Gastrocnemius medialis (tissue), 4 donors: ENCODE measurements around the gene ZMYND8. TPM values are rescaled to one million over a fixed set of nuclear protein-coding genes. Genes with fewer than 3 reads are reported as not detected.
"Not testable (repeated sequence)": the region's sequence is repeated elsewhere in the genome, so short reads cannot be mapped to it uniquely, and the experiment has no call there.

Experiments used
- ATAC-seq, 2 donors: fragments of 150-250 bp; one replicate each; pipeline ENCODE4 v1.9.1; 2016
- DNase-seq, 2 donors: peaks; one replicate each; pipeline ENCODE4 v3.0.0-alpha.2; 2019
- H3K27ac ChIP-seq, 4 donors: fragments of 200-600 bp; sonication (generic); 1 replicate in 1 of 4; 2 replicates in 3 of 4; pipeline ENCODE4 v1.5.1; 2016 to 2018; ENCODE audit warnings: mild to moderate bottlenecking in 2 of 4, moderate library complexity in 1 of 4
- H3K27me3 ChIP-seq, 3 donors: fragments of 200-600 bp; sonication (generic) in 2 of 3; 1 replicate in 1 of 3; 2 replicates in 2 of 3; pipeline versions ENCODE4 v1.5.1 to v1.6.0; 2016 to 2019; ENCODE audit warnings: mild to moderate bottlenecking in 1 of 3, moderate library complexity in 1 of 3
- H3K36me3 ChIP-seq, 2 donors: fragments of 200-600 bp; sonication (generic) in 1 of 2; one replicate each; pipeline ENCODE4 v1.5.1; 2017 to 2018
- H3K4me1 ChIP-seq, 2 donors: fragments of 200-600 bp; sonication (generic) in 1 of 2; one replicate each; pipeline ENCODE4 v1.5.1; 2016 to 2017; ENCODE audit warnings: mild to moderate bottlenecking in 2 of 2
- H3K4me3 ChIP-seq, 4 donors: fragments of 200-600 bp; sonication (generic) in 3 of 4; 1 replicate in 1 of 4; 2 replicates in 3 of 4; pipeline ENCODE4 v1.5.1; 2016 to 2019; ENCODE audit warnings: mild to moderate bottlenecking in 2 of 4
- H3K9me3 ChIP-seq, 3 donors: fragments of 200-600 bp; sonication (generic) in 2 of 3; 1 replicate in 1 of 3; 2 replicates in 2 of 3; pipeline ENCODE4 v1.5.1; 2016 to 2019
- CTCF ChIP-seq, 5 experiments: fragments of 450-650 bp in 3 of 5; fragments of 200-600 bp in 2 of 5; sonication (generic) in 2 of 5; IDR thresholded peaks in 4 of 5; conservative IDR thresholded peaks in 1 of 5; 1 replicate in 4 of 5; 2 replicates in 1 of 5; pipeline ENCODE4 v1.5.1; 2016 to 2019; ENCODE audit warnings: antibody characterized with exemption in 5 of 5, mild to moderate bottlenecking in 3 of 5, moderate library complexity in 3 of 5
- POLR2A ChIP-seq, 2 donors: fragments of 450-650 bp; IDR thresholded peaks; one replicate each; pipeline ENCODE4 v1.6.1; 2017; ENCODE audit warnings: antibody characterized with exemption in 2 of 2, mild to moderate bottlenecking in 2 of 2, moderate library complexity in 2 of 2
- in situ Hi-C, 4 donors: fragments of 200-750 bp; cut with MboI; loops; one replicate each; pipeline versions ENCODE4 v1.15.0 to v1.8.0; 2017; ENCODE audit warnings: low sequenced_read_pairs in 4 of 4
- intact Hi-C: fragments of 100-400 bp; cut with DNase I; formaldehyde crosslinking; loops from one replicate; pipeline ENCODE4 v1.15.1; 2023; ENCODE audit warnings: low total_unique reads
- total RNA-seq, 4 donors: library from RNA; depleted of rRNA; stranded (reverse); fragments of >200 nt; gene quantifications; one replicate each; pipeline versions ENCODE4 v1.1.0 to v1.2.3, GENCODE V29; 2016

ZMYND8 gene
- total RNA-seq, 4 donors from 2014 or later: 15.1 to 32.2 (median 19.7) TPM

GRCh38 chr20:47380481-47380880 lies 24.0 kb upstream of the ZMYND8 start:
- Histone ChIP-seq H3K4me1 (peaks cover 2 to 10% of the 10 kb centered on the region in 2 donors), H3K9me3 (no peaks in the 10 kb centered on the region), H3K27ac (no peak overlapping the region), H3K4me3 (no peak overlapping the region), H3K27me3 (no peaks in the 10 kb centered on the region), H3K36me3 (no peaks in the 10 kb centered on the region)
- DNase-seq (no peak), ATAC-seq (no peak)
- TF ChIP-seq POLR2A (IDR thresholded peaks at IDR 0.05): no peak
- TF ChIP-seq CTCF (IDR thresholded peaks at IDR 0.05 in 4 of 5, conservative IDR thresholded peaks at IDR 0.05 in 1 of 5): no peak
- in situ Hi-C loops (loop anchor here (5.0 to 25.0 kb wide), 6 partner anchors 103 to 626 kb away; no protein-coding TSS in a partner anchor), intact Hi-C loops (loop anchor here (10.0 kb wide), 1 partner anchor 626 kb away; no protein-coding TSS in a partner anchor)

- no peak for ATAC-seq
- H3K27ac ChIP-seq: no peak overlapping the region
- in situ Hi-C loops: loop anchor here (5.0 to 25.0 kb wide), 6 partner anchors 102 to 625 kb away; no protein-coding TSS in a partner anchor
- TF ChIP-seq POLR2A (IDR thresholded peaks at IDR 0.05) (no peak), CTCF (IDR thresholded peaks at IDR 0.05 in 4 of 5, conservative IDR thresholded peaks at IDR 0.05 in 1 of 5) (no peak)
- H3K27me3 ChIP-seq: no peaks in the 10 kb centered on the region
- no peaks in the 10 kb centered on the region for H3K9me3 ChIP-seq
- H3K36me3 ChIP-seq: no peaks in the 10 kb centered on the region
- peaks cover 2 to 10% of the 10 kb centered on the region in 2 donors for H3K4me1 ChIP-seq
- H3K4me3 ChIP-seq: no peak overlapping the region
- intact Hi-C loops: loop anchor here (10.0 kb wide), 1 partner anchor 625 kb away; no protein-coding TSS in a partner anchor
- DNase-seq: no peak
Measured at GRCh38 chr20:47379433-47380150, 23.1 kb upstream of the ZMYND8 start.

- Histone ChIP-seq H3K4me3 (no peak overlapping the region), H3K27ac (no peak overlapping the region), H3K27me3 (no peaks in the 10 kb centered on the region), H3K9me3 (no peaks in the 10 kb centered on the region), H3K36me3 (no peaks in the 10 kb centered on the region), H3K4me1 (no peaks in the 10 kb centered on the region)
- ATAC-seq (no peak), DNase-seq (no peak)
- in situ Hi-C loops (loop anchor here in 2 of 4 donors (25.0 kb wide), 2 partner anchors 235 to 615 kb away; no protein-coding TSS in a partner anchor), intact Hi-C loops (no loop called here)
- TF ChIP-seq CTCF (IDR thresholded peaks at IDR 0.05 in 4 of 5, conservative IDR thresholded peaks at IDR 0.05 in 1 of 5) (no peak), POLR2A (IDR thresholded peaks at IDR 0.05) (no peak)
Measured at GRCh38 chr20:47377122-47377722, 20.7 kb upstream of the ZMYND8 start.

- peak in 1 of 2 donors; percentile 11 for ATAC-seq
- intact Hi-C loops, H3K4me3 ChIP-seq, H3K4me1 ChIP-seq, H3K27me3 ChIP-seq, H3K9me3 ChIP-seq, H3K27ac ChIP-seq, H3K36me3 ChIP-seq: not testable (repeated sequence)
- DNase-seq: peak in 1 of 2 donors; percentile 36
- in situ Hi-C loops: loop anchor here in 2 of 4 donors (25.0 kb wide), 2 partner anchors 236 to 614 kb away; no protein-coding TSS in a partner anchor
Measured at GRCh38 chr20:47376096-47376643, 19.7 kb upstream of the ZMYND8 start.

- H3K27me3 ChIP-seq, H3K4me1 ChIP-seq, DNase-seq, intact Hi-C loops, in situ Hi-C loops, H3K27ac ChIP-seq, ATAC-seq, H3K36me3 ChIP-seq, H3K9me3 ChIP-seq, H3K4me3 ChIP-seq: not testable (repeated sequence)
Measured at GRCh38 chr20:47374121-47374520, 17.6 kb upstream of the ZMYND8 start.
